Common myeloid progenitor, CD34-positive (primary cell): Measurements from ENCODE around the gene SNED1.
A peak's percentile ranks its signal among the peaks of the same experiment; 100 is the strongest.

ENCODE experiments used
- CTCF ChIA-PET: fragments of 350-600 bp; sonication (Branson Sonifier 250); formaldehyde crosslinking; loops from one replicate; lab custom pipeline; 2021; ENCODE audit warnings: antibody characterized with exemption; lab: Charles Lee
- POLR2A ChIA-PET: fragments of 350-600 bp; sonication (Branson Sonifier 250); formaldehyde crosslinking; loops from one replicate; lab custom pipeline; 2021; ENCODE audit warnings: antibody characterized with exemption; lab: Charles Lee
- DNase-seq, 3 donors: peaks; one replicate each; pipeline versions ENCODE4 v3.0.0 to v3.0.0-alpha.2; 2013
- H3K27ac ChIP-seq, 2 experiments: 1 replicate in 1 of 2; 2 replicates in 1 of 2; pipeline ENCODE4 v1.7.0; 2013; ENCODE audit warnings: inconsistent platforms in 2 of 2, low read length in 2 of 2, mild to moderate bottlenecking in 2 of 2, low read depth in 1 of 2, moderate library complexity in 1 of 2; ENCODE audit not compliant: severe bottlenecking in 2 of 2, insufficient read depth in 1 of 2, poor library complexity in 1 of 2
- H3K27me3 ChIP-seq, 5 experiments: replicated peaks in 2 of 5; 1 replicate in 3 of 5; 2 replicates in 2 of 5; pipeline versions ENCODE4 v1.6.1 to v1.7.0; 2013; ENCODE audit warnings: low read length in 4 of 5, mild to moderate bottlenecking in 2 of 5, moderate library complexity in 2 of 5, inconsistent platforms in 1 of 5; ENCODE audit not compliant: insufficient read depth in 5 of 5, control insufficient read depth in 4 of 5
- H3K36me3 ChIP-seq, 4 experiments: 1 replicate in 2 of 4; 2 replicates in 2 of 4; pipeline versions ENCODE4 v1.6.1 to v1.7.0; 2013; ENCODE audit warnings: low read length in 3 of 4, control low read depth in 1 of 4, mild to moderate bottlenecking in 1 of 4; ENCODE audit not compliant: control insufficient read depth in 4 of 4, insufficient read depth in 4 of 4
- H3K4me1 ChIP-seq, 4 experiments: 1 replicate in 3 of 4; 2 replicates in 1 of 4; pipeline versions ENCODE4 v1.6.1 to v1.7.1; 2013; ENCODE audit warnings: low read length in 3 of 4, mild to moderate bottlenecking in 3 of 4, control low read depth in 1 of 4, inconsistent platforms in 1 of 4, moderate library complexity in 1 of 4; ENCODE audit not compliant: control insufficient read depth in 4 of 4, insufficient read depth in 4 of 4; ENCODE audit errors: control extremely low read depth in 1 of 4
- H3K4me3 ChIP-seq, 7 experiments: 1 replicate in 4 of 7; 2 replicates in 3 of 7; pipeline versions ENCODE4 v1.5.1 to v1.7.0; 2013; ENCODE audit warnings: mild to moderate bottlenecking in 7 of 7, low read length in 6 of 7, moderate library complexity in 6 of 7, inconsistent platforms in 2 of 7, low read depth in 2 of 7, control low read depth in 1 of 7; ENCODE audit not compliant: insufficient read depth in 4 of 7, control insufficient read depth in 1 of 7; ENCODE audit errors: extremely low read depth in 1 of 7
- H3K9me3 ChIP-seq, 5 experiments: 1 replicate in 4 of 5; 2 replicates in 1 of 5; pipeline versions ENCODE4 v1.6.1 to v1.7.1; 2013; ENCODE audit warnings: low read length in 4 of 5, mild to moderate bottlenecking in 2 of 5, inconsistent platforms in 1 of 5, low read depth in 1 of 5, moderate library complexity in 1 of 5; ENCODE audit not compliant: control insufficient read depth in 4 of 5, insufficient read depth in 2 of 5; ENCODE audit errors: control extremely low read depth in 1 of 5
- WGBS: methylation state at CpG from one replicate; pipeline ENCODE4 v1.1.5; 2013; ENCODE audit not compliant: insufficient coverage; 5-methylcytosine and 5-hydroxymethylcytosine counted together

Gene SNED1

DNA sequence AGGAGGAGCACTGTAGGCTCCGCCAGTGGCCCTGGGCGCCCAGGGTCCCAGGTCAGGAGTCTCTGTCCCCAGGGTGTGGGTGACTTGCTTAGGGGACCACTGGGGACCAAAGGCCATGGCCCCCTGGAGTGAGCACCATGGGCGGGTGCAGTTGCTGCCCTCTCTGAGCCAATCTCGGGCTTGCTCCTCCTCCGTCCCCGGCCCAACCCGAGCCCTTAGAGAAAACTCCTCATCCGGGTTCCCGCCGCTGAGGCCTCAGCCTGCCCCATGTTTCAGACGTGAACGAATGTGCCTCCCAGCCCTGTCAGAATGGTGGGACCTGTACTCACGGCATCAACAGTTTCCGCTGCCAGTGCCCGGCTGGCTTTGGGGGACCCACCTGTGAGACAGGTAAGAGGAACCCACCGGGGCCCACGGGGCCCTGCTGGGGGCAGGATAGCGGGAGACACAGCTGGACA lies 38.6 kb downstream of the SNED1 start:
- ChIA-PET CTCF (no interaction called here), POLR2A (no interaction called here)
- peaks cover 0 to 12% (median 0%) of the 10 kb centered on the region in 5 experiments for H3K27me3 ChIP-seq
- H3K27ac ChIP-seq = no peak overlapping the region
- H3K4me3 ChIP-seq = peak overlapping the region in 4 of 7 experiments; percentile 25 to 76 (median 55)
- DNase-seq = no peak
- H3K4me1 ChIP-seq = peaks cover 0 to 10% (median 9%) of the 10 kb centered on the region in 4 experiments
- 95% methylated on average over 18 of the region's 18 CpGs for WGBS
- H3K36me3 ChIP-seq = no peaks in the 10 kb centered on the region
- H3K9me3 ChIP-seq = no peaks in the 10 kb centered on the region

DNA sequence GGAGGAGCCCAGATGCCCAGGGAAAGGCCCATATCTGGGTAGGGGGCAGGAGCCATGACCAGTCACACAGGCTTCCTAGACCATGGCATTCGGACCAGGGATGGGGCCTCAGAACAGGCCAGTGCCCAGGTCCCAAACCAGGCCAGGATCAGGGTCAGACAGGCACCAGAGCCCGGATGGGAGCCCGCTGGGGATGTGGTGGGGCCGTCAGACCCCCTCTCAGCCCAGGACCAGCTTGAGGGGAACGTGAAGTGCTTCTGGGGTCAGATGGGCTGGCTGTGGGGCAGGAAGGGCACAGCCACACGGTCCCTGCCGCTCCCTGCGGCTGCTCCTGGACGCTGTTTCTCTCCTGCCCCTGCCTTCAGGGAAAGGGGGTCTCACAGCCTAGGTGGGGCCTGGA lies 39.1 kb downstream of the SNED1 start:
- Histone ChIP-seq H3K36me3 (no peaks in the 10 kb centered on the region), H3K4me3 (no peak overlapping the region), H3K27me3 (peaks cover 0 to 12% (median 0%) of the 10 kb centered on the region in 5 experiments), H3K27ac (no peak overlapping the region), H3K9me3 (no peaks in the 10 kb centered on the region), H3K4me1 (peaks cover 0 to 10% (median 9%) of the 10 kb centered on the region in 4 experiments)
- CTCF ChIA-PET = interaction anchor here (0.7 kb wide), 1 partner anchor 54 kb away, joined by 3 read pairs; no protein-coding TSS in a partner anchor
- POLR2A ChIA-PET = no interaction called here
- WGBS = 98% methylated on average over 9 of the region's 9 CpGs
- no peak for DNase-seq

DNA sequence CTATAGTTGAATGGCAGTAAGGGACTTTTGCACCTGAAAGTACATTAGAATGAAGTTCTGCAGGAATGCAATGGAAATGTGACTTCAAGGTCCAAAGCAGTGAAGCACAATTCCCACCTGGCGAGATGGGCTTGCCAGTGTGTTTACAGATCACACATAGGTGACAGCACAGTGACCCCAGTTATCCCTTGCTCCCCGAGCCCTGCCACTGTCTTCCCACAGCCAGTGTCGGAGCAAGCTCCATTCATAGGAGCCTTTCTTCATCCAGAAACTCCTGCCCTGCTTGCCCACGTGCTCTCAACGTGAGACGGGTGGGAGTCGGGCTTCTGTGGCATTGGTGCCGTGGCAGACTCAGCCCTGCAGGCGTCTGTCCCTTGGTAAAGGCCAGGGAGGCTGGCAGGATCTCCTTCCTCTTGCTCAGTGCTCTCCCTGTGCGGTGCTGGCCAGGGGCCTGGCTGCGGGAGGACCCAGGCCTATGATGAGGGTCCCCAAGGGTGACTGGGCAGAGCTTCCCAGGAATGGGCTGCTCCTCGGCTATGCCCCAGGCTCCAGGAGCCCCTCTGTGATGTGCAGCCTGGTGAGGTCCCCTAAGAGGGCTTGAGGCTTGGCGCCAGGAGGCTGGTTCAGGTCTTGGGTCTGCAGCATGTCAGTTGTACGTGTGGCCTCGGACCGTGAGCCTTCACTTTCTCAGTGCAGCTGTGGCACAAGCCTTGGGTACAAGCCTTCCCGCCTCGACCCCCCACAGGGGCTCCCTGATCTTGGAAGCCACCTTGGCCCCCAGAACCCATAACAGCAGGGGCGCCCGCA lies 40.2 kb downstream of the SNED1 start:
- 98% methylated on average over 17 of the region's 20 CpGs for WGBS
- Histone ChIP-seq H3K4me1 (peaks cover 0 to 10% (median 9%) of the 10 kb centered on the region in 4 experiments), H3K4me3 (no peak overlapping the region), H3K36me3 (no peaks in the 10 kb centered on the region), H3K27ac (no peak overlapping the region), H3K27me3 (peaks cover 0 to 12% (median 0%) of the 10 kb centered on the region in 5 experiments), H3K9me3 (no peaks in the 10 kb centered on the region)
- POLR2A ChIA-PET = no interaction called here
- DNase-seq = no peak
- CTCF ChIA-PET = interaction anchor here (0.7 kb wide), 1 partner anchor 55 kb away, joined by 3 read pairs; no protein-coding TSS in a partner anchor

DNA sequence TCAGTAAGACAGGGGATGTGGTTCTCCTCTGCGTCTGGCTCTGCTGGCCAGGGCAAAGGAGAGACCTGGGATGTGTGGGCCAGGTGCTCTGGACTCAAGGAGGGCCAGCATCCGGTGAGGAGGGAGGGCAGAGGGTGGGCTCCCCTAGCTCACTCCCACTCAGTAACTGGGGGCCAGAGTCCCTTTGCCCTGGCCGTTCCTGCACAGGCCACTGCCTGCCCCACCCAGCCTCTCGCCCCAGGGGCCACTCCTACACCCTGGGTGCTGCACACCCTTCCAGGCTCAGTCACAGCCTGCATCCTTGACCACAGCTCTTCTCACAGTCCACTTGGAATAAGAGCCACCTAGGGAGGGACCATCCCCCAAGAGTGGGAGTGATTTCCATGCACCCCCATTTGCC lies 41.0 kb downstream of the SNED1 start:
- Histone ChIP-seq H3K27me3 (peaks cover 0 to 14% (median 0%) of the 10 kb centered on the region in 5 experiments), H3K36me3 (no peaks in the 10 kb centered on the region), H3K27ac (no peak overlapping the region), H3K4me1 (peaks cover 0 to 10% (median 9%) of the 10 kb centered on the region in 4 experiments), H3K9me3 (peaks cover 0 to under 1% (median 0%) of the 10 kb centered on the region in 5 experiments), H3K4me3 (no peak overlapping the region)
- DNase-seq = no peak
- 96% methylated on average over 3 of the region's 4 CpGs for WGBS
- ChIA-PET CTCF (no interaction called here), POLR2A (no interaction called here)

DNA sequence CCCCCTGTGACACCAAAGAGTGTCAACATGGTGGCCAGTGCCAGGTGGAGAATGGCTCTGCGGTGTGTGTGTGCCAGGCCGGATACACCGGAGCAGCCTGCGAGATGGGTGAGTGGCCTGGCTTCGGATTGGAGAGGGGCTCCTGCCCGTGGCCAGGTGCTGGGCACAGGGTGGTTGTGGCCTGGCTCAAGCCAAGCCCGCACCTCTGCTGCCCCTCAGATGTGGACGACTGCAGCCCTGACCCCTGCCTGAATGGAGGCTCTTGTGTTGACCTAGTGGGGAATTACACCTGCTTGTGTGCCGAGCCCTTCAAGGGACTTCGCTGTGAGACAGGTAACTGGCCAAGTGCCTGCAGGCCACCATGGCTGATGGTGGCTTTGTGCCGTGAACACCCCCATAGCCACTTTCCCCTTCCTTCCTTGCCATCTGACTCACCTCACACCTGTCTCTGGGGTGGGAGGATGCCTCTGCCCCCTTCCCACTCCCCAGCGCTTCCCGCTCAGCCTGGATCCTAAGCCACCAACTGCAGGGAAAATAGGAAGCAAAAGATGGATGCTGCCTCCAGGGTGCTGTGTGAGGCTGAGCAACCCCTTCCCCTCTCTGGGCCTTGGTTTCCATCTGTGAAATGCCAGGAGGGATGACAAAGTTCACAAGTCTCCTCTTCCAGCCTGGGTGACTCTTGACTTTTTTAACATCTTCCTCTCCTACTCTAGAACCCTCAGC lies 41.8 kb downstream of the SNED1 start:
- peaks cover 0 to 10% (median 9%) of the 10 kb centered on the region in 4 experiments for H3K4me1 ChIP-seq
- peaks cover 0 to 9% (median 0%) of the 10 kb centered on the region in 5 experiments for H3K9me3 ChIP-seq
- no peak for DNase-seq
- peaks cover 0 to 4% (median 0%) of the 10 kb centered on the region in 4 experiments for H3K36me3 ChIP-seq
- CTCF ChIA-PET = no interaction called here
- no peak overlapping the region for H3K4me3 ChIP-seq
- WGBS = 99% methylated on average over 10 of the region's 13 CpGs
- no peak overlapping the region for H3K27ac ChIP-seq
- peaks cover 0 to 12% (median 0%) of the 10 kb centered on the region in 5 experiments for H3K27me3 ChIP-seq
- POLR2A ChIA-PET = no interaction called here

DNA sequence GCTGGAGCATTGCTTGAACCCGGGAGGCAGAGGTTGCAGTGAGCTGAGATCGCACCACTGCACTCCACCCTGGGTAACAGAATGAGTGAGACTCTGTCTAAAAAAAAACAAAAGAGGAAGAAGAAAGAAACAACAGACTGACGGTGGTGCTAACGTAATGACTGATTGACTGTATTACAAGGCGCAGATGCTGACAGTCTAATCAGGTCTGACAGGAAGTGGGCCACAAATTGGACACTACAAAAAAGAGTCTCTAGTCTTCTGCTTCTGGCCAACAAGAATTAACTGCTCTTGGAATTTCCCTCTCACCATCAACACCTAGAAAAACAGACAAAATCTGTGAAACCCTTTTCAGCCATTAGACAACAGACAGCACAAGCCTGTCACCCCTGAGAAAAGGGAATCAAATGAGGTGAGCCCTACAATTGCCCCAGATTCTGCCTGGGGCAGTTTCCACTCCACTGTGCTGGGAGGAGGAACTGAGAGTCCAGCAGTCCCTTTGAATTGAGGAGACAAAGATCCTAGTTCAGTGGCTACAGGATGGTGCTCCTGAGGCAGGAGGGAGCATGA lies 43.3 kb downstream of the SNED1 start:
- Histone ChIP-seq H3K27ac (peak overlapping the region in 1 of 2 experiments; percentile 11), H3K9me3 (peaks cover 0 to 9% (median 0%) of the 10 kb centered on the region in 5 experiments), H3K36me3 (peaks cover 0 to 4% (median 0%) of the 10 kb centered on the region in 4 experiments), H3K4me1 (peaks cover 0 to 4% (median 2%) of the 10 kb centered on the region in 4 experiments), H3K4me3 (no peak overlapping the region), H3K27me3 (peaks cover 0 to 11% (median 0%) of the 10 kb centered on the region in 5 experiments)
- ChIA-PET CTCF (no interaction called here), POLR2A (interaction anchor here (0.7 kb wide), 1 partner anchor 48 kb away, joined by 3 read pairs; no protein-coding TSS in a partner anchor)
- peak; percentile 32 to 81 (median 69) for DNase-seq
- WGBS = 45% methylated on average over 5 of the region's 5 CpGs
